Adrenal gland (tissue), 12 donors: ENCODE results near the gene ZNHIT1. TPM values are rescaled to one million over a fixed set of nuclear protein-coding genes. Genes with fewer than 3 reads are reported as not detected.

ENCODE experiments used
- DNase-seq, 7 donors: peaks; one replicate each; pipeline ENCODE4 v3.0.0-alpha.2; 2019 to 2020
- H3K27ac ChIP-seq, 5 donors: fragments of 200-600 bp; sonication (generic) in 4 of 5; 1 replicate in 3 of 5; 2 replicates in 2 of 5; pipeline versions ENCODE4 v1.5.1 to v1.8.0; 2016 to 2020; ENCODE audit warnings: mild to moderate bottlenecking in 1 of 5
- H3K27me3 ChIP-seq: fragments of 200-600 bp; 2 replicates; pipeline ENCODE4 v1.8.0; 2021
- H3K36me3 ChIP-seq, 2 donors: fragments of 200-600 bp; replicated peaks in 1 of 2; 1 replicate in 1 of 2; 2 replicates in 1 of 2; pipeline versions ENCODE4 v1.5.1 to v1.8.0; 2018 to 2022
- H3K4me1 ChIP-seq, 2 donors: fragments of 200-600 bp; replicated peaks in 1 of 2; 1 replicate in 1 of 2; 2 replicates in 1 of 2; pipeline versions ENCODE4 v1.5.1 to v1.8.0; 2018 to 2021
- H3K4me3 ChIP-seq, 4 donors: fragments of 200-600 bp; sonication (generic) in 3 of 4; one replicate each; pipeline ENCODE4 v1.5.1; 2016 to 2018
- H3K9me3 ChIP-seq, 3 donors: fragments of 200-600 bp; sonication (generic) in 1 of 3; replicated peaks in 1 of 3; 1 replicate in 2 of 3; 2 replicates in 1 of 3; pipeline versions ENCODE4 v1.5.1 to v1.8.0; 2016 to 2021
- POLR2A ChIP-seq, 2 donors: fragments of 450-650 bp; IDR thresholded peaks; one replicate each; pipeline ENCODE4 v1.6.1; 2017; ENCODE audit warnings: antibody characterized with exemption in 2 of 2, mild to moderate bottlenecking in 2 of 2, moderate library complexity in 1 of 2
- WGBS, 4 donors: extraction: QIAGEN DNeasy Blood & Tissue Kit in 2 of 4; methylation state at CpG; one replicate each; pipeline versions ENCODE4 v1.1.5 to v1.1.7; 2013 to 2017; 5-methylcytosine and 5-hydroxymethylcytosine counted together
- intact Hi-C, 2 donors: fragments of 100-400 bp; cut with DNase I; formaldehyde crosslinking; loops; one replicate each; pipeline versions ENCODE4 v1.14.1 to v1.15.0; 2022 to 2023
- polyA plus RNA-seq, 3 donors: library from polyadenylated mRNA; stranded (reverse); fragments of 200-250 nt in 2 of 3; fragments of 350-450 nt in 1 of 3; fragmentation: Illumina TruSeq in 1 of 3; extraction: RNeasy Lipid Tissue Mini Kit (QIAGEN cat#74804) in 1 of 3; gene quantifications; one replicate each; pipeline ENCODE4 v1.2.3, GENCODE V29; 2013 to 2014
- total RNA-seq, 9 donors: library from RNA; depleted of rRNA in 4 of 9; stranded (reverse); fragments of >200 nt in 4 of 9; fragments of 120-200 nt in 1 of 9; fragmentation: NEBNext Ultra II Directional in 1 of 9; extraction: Animal tissue kit (Norgen Biotek cat#: 25700) in 1 of 9; gene quantifications; one replicate each; pipeline versions ENCODE4 v1.1.0 to v1.2.4, GENCODE V29; 2013 to 2023
- TF ChIP-seq, protein P1 (sequence below), 6 experiments: fragments of 450-650 bp in 4 of 6; fragments of 200-600 bp in 2 of 6; sonication (generic) in 1 of 6; IDR thresholded peaks; 1 replicate in 5 of 6; 2 replicates in 1 of 6; pipeline versions ENCODE4 v1.5.1 to v1.8.0; 2016 to 2021; ENCODE audit warnings: antibody characterized with exemption in 6 of 6, mild to moderate bottlenecking in 2 of 6, moderate library complexity in 1 of 6
- donor health status: healthy with polysubstance abuse.
- donor health status: Bipolar disorder and iron deficiency.
- donor health status: DM: yes; HTN: yes; CAD: no.
- donor health status: DM: no; HTN: no; CAD: no.
- donor health status: DM: no; HTN: no; CAD: no.
- donor health status: DM: yes; HTN: yes; CAD: no.

Gene ZNHIT1
- total and polyA plus RNA-seq, 12 donors, result 34.7 to 228 (median 104) TPM

DNA sequence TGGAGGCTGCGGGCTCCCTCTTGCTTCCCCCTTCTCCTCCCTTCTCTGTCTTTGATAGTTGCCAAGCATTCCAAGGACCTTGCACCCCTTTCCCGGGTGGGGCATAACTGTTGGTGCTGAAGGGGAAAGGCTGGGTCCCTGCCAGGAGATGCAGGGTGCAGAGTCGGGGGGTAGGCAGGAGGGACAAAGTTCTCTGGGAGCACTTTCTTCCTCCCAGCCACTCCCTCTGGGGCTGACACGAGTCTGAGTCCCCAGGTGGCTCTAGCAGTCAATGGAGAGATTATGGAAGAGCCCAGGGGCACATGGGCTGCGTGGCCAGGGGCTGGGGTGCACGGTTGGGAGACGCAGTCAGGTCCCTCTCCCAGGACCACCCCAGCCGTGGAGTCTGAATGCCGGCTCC, 17.6 kb downstream of the ZNHIT1 start:
- H3K4me3 ChIP-seq, result no peak overlapping the region
- no peaks in the 10 kb centered on the region for H3K27me3 ChIP-seq
- intact Hi-C loops, result no loop called here
- peaks cover 0 to 24% of the 10 kb centered on the region in 2 donors for H3K36me3 ChIP-seq
- peaks cover 16 to 30% of the 10 kb centered on the region in 2 donors for H3K4me1 ChIP-seq
- no peaks in the 10 kb centered on the region for H3K9me3 ChIP-seq
- no peak for DNase-seq
- TF ChIP-seq, protein P1, sequence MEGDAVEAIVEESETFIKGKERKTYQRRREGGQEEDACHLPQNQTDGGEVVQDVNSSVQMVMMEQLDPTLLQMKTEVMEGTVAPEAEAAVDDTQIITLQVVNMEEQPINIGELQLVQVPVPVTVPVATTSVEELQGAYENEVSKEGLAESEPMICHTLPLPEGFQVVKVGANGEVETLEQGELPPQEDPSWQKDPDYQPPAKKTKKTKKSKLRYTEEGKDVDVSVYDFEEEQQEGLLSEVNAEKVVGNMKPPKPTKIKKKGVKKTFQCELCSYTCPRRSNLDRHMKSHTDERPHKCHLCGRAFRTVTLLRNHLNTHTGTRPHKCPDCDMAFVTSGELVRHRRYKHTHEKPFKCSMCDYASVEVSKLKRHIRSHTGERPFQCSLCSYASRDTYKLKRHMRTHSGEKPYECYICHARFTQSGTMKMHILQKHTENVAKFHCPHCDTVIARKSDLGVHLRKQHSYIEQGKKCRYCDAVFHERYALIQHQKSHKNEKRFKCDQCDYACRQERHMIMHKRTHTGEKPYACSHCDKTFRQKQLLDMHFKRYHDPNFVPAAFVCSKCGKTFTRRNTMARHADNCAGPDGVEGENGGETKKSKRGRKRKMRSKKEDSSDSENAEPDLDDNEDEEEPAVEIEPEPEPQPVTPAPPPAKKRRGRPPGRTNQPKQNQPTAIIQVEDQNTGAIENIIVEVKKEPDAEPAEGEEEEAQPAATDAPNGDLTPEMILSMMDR (IDR thresholded peaks at IDR 0.05), result no peak
- TF ChIP-seq POLR2A (IDR thresholded peaks at IDR 0.05), result no peak
- WGBS, 4 donors, result 59 to 80% (median 71%) methylated on average over 5 to 9 of the region's 9 CpGs
- no peak overlapping the region for H3K27ac ChIP-seq

DNA sequence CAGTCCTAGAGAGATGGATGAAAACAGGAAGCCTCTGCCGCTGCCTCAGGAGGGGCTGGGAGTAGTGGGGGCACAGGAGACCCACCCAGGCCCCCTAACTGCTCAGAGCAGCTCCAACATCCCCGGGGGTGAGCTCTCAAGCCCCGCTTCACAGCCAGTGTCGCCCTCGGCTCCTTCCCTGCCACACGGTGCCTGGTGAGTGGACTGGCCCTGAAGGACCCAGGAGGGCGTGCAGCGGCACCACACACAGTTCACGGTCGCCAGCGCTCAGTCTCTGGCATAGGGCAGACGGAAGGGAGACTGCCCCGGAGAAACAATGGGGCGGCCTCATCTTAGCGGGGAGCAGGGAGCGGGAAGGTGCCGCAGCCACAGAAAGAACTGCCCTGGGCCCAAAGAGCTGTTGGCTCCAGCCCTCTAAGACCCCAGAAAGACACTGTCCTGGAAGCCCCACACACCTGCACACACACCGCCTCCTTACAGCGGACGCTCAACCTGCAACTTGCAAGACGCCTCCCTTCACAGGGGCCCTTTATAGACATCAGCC, 18.4 kb downstream of the ZNHIT1 start:
- Histone ChIP-seq H3K4me1 (peaks cover 16 to 30% of the 10 kb centered on the region in 2 donors), H3K9me3 (no peaks in the 10 kb centered on the region), H3K27ac (no peak overlapping the region), H3K4me3 (no peak overlapping the region), H3K27me3 (no peaks in the 10 kb centered on the region), H3K36me3 (peaks cover 0 to 27% of the 10 kb centered on the region in 2 donors)
- 81 to 96% (median 86%) methylated on average over 8 to 21 of the region's 21 CpGs for WGBS, 4 donors
- intact Hi-C loops, result no loop called here
- no peak for TF ChIP-seq POLR2A (IDR thresholded peaks at IDR 0.05)
- TF ChIP-seq, protein P1 (IDR thresholded peaks at IDR 0.05), result no peak
- DNase-seq, result peak in 1 of 7 donors; percentile 15

DNA sequence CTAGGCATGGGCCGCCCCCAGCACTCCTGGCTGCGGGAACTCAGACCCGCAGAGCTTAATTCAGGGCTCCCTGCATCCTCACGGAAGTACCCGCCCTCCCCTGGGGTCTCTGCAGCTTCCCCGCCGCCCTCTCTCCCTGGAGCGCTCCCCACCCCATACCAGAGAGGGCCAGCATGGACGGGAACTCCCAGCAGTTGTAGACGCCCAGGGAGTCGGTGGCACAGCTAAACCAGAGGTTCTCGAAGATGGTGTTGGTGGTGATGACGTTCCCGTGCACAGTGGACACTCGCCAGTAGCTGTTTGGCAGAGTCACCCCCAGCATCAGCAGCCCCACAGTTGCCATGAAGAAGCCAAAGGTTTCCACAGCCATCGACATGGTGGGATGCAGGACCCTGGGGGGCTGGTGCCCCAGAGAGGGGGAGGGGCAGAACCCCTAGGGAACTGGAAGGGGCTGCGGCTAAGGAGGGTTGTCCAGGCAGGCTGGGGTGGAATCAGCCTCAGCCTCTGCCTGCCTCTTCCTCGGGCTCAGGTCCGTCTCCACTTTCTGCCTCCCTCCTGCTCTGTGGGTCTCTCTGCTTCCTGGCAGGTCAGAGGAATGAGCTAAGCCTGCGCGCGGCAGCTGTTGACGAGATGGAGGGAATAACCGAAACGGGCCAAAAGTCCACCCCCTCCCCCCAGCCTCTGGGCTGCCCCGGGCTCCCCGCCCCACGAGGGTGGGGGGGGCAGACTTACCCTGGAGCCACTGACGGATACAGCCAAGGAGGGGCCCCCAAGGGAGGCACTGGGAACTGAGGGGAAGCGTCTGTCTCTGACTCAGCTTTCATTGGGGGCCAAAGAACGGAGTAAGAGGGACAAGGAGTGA, 19.5 kb downstream of the ZNHIT1 start, which contains the start of gene CLDN15:
CLDN15 (minus strand) TSS at position 597 of the 862 bp plus-strand sequence; CDS start at position 376, 221 bp downstream.
- 55 to 64% (median 63%) methylated on average over 19 to 31 of the region's 31 CpGs for WGBS, 4 donors
- Histone ChIP-seq H3K4me1 (peaks cover 16 to 20% of the 10 kb centered on the region in 2 donors), H3K27me3 (no peaks in the 10 kb centered on the region), H3K36me3 (peaks cover 0 to 27% of the 10 kb centered on the region in 2 donors), H3K4me3 (no peak within 1 kb of the TSS), H3K9me3 (no peaks in the 10 kb centered on the region), H3K27ac (peak within 1 kb of the TSS in 4 of 5 donors; percentile 23 to 88 (median 56))
- intact Hi-C loops, result no loop called here
- TF ChIP-seq, protein P1 (IDR thresholded peaks at IDR 0.05), result no peak
- no peak for TF ChIP-seq POLR2A (IDR thresholded peaks at IDR 0.05)
- DNase-seq, result peak in 4 of 7 donors; percentile 13 to 69 (median 31)
